ENCODE results near the gene EPB41L4B.
"Not testable (repeated sequence)": the region's sequence is repeated elsewhere in the genome, so short reads cannot be mapped to it uniquely, and the experiment has no call there.

DNA sequence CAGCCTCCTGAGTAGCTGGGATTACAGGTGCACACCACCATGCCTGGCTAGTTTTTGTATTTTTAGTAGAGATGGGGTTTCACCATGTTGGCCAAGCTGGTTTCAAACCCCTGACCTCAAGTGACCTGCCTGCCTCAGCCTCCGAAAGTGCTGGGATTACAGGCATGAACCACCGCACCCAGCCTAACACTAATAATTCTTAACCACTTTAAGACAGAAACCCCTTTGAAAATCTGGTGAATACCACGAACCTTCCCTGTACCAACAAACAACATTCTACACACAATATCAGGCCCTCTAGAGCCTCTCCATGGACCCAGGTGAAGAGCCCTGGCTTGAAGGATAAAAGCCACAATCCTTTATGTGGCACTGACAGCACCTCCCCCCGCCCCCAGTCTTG, 102.6 kb downstream of the EPB41L4B start:
- TF ChIP-seq, protein P1, sequence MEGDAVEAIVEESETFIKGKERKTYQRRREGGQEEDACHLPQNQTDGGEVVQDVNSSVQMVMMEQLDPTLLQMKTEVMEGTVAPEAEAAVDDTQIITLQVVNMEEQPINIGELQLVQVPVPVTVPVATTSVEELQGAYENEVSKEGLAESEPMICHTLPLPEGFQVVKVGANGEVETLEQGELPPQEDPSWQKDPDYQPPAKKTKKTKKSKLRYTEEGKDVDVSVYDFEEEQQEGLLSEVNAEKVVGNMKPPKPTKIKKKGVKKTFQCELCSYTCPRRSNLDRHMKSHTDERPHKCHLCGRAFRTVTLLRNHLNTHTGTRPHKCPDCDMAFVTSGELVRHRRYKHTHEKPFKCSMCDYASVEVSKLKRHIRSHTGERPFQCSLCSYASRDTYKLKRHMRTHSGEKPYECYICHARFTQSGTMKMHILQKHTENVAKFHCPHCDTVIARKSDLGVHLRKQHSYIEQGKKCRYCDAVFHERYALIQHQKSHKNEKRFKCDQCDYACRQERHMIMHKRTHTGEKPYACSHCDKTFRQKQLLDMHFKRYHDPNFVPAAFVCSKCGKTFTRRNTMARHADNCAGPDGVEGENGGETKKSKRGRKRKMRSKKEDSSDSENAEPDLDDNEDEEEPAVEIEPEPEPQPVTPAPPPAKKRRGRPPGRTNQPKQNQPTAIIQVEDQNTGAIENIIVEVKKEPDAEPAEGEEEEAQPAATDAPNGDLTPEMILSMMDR (IDR thresholded peaks at IDR 0.05; ENCODE audit: low read depth, low read length): not testable (repeated sequence)
- not testable (repeated sequence) for TF ChIP-seq EZH2phosphoT487 (IDR thresholded peaks at IDR 0.05; ENCODE audit: low read depth)
